DMS114 treated with DMSO at 0.1 percent for 48 hours (cell line): ENCODE measurements around the gene OSBPL1A.
A peak's percentile ranks its signal among the peaks of the same experiment; 100 is the strongest.

Source experiments
- DNase-seq: peaks from one replicate; lab custom pipeline; 2025; ENCODE audit not compliant: unreplicated experiment; lab: John Stamatoyannopoulos, UW

Gene OSBPL1A

DNA sequence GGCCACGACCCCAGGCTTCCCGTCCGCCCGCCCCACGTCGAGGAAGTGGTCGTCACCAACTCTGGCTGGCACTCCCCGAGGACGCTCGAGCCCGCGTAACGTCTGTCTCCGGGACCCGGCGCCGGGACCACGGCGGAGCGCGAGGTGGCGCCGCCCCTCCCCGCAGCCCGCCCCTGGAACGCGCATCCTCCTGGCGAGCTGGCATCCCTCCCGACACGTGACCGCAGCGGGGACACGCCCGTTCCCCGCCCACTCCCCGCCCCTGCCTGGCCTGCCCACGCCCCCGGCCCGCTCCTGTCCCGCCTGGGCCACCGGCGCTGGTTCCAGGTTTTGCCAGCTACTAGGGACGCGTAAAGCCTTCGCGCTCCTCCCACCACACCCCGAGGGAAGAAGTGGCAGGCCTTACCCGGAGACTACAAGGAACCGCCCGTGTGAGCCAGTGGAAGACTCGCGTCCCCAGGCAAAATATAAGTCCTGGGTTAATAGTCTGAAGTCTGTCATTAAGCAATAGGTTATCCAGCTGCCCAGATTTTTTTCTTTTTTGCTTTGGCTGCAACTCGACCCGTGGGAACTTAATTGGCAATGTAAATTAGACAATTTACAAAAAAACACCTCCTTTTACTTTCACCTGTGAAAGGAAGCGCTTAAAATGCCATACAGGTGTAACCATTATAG, at the start of gene OSBPL1A:
Gene OSBPL1A (minus strand): TSS at position 131 of the 675 bp plus-strand sequence. CDS start 20,291 bp downstream, outside the sequence.
- peak; percentile 74 for DNase-seq

- peak; percentile 11 for DNase-seq
These were observed 49.4 kb upstream of the OSBPL1A start for GRCh38 chr18:24446953-24447538.

DNA sequence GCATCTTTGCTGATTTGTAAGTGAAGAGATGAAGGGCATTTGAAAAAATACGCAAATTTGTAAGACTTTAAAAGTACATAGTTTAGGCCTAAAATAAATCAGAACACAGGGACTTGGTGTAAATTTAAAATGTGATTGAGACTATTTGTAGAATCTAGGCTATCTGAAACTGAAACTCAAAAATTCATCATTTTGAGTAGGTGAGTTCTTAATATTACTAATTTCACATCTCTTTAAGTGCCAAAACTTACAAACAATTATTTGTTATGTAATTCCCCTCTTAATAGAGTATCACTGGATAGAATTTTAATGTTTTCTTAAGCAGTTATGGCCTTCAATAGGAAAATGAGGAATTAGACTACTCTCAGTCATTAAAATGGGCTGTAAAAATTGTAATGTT, 48.8 kb upstream of the OSBPL1A start:
- DNase-seq: no peak

DNA sequence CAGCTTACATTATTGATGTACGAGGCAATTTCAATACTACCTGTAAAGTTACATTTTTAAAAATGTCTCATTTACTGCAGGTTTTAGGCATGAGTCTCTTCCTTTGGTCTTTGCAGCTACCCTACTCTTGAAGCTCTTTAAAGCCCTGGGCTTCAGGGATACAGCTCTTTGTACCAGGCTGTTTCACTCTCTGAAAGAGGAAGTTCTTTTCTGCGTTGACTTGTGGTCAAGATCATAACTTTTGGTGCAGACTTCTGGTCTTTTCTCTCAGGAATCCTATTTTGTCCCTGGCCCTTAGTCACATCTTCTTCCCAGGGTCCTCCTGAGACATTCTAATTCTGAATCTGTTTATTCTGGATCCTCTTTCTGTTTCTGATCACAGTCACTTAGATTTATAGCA, 46.2 kb upstream of the OSBPL1A start:
- DNase-seq: no peak

DNA sequence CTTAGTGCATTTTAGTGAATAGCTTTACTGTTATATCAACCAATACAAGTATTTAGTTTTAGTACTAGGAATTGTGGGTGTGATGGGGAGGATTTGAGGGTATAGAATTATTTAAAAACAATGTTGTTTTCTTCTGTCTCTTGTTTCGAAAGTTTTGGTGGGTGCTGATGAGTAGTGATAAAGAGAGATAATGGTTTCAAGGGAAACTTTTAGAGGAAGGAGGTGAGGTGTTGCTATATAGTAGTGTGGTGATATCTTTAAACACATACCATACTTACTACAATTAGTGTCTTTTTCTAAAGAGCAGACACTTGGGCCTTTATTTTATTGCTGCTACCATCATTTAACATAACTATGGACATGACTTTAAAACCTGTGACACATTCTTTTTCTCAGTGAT, 39.3 kb upstream of the OSBPL1A start:
- DNase-seq: no peak

DNA sequence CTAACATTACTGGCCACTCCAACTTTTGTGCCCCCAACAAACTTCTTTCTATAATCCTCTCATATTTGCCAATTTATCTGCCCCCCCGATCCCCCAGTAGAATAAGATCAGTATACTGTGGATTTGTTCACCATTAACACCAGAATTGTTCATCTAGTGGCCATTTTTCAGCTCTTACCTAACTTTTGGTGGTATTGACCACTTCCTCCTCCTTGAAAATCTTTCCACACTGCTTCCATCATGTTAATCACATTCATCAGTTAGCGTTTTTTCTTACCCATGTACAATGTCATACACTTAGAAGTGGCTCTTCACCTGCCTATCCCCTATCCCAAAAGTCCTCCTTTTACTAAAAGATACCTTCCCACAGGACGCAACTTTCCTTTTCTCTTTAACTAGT, 35.0 kb upstream of the OSBPL1A start:
- no peak for DNase-seq

DNA sequence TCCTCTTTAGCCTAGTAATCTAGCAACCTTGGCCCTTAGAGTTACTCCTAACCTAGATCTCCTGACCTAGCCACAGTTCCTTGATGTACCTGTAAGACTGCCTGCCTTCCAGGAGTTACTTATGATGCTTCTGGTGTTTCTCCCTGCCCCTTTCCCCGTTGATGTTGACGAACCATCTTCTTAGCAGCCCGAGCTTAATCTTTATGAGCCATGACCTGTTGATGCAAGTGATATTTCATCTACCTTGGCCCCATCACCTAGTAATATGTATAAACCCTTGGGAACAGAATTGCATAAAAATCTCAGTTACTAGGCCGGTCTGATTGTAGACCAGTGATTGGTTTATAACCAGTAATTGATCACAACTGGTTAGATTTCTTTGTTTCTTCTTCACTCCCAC, 31.6 kb upstream of the OSBPL1A start:
- no peak for DNase-seq

GRCh38 chr18:24428709-24429108, 31.1 kb upstream of the OSBPL1A start:
- no peak for DNase-seq

- peak; percentile 10 for DNase-seq
These were observed 29.9 kb upstream of the OSBPL1A start for GRCh38 chr18:24427484-24427883.

- DNase-seq: peak; percentile 59
These were observed 29.0 kb upstream of the OSBPL1A start, which contains the start of gene IMPACT for GRCh38 chr18:24426398-24427294. IMPACT (plus strand) TSS chr18:24426670; CDS start chr18:24426757, 87 bp downstream.

DNA sequence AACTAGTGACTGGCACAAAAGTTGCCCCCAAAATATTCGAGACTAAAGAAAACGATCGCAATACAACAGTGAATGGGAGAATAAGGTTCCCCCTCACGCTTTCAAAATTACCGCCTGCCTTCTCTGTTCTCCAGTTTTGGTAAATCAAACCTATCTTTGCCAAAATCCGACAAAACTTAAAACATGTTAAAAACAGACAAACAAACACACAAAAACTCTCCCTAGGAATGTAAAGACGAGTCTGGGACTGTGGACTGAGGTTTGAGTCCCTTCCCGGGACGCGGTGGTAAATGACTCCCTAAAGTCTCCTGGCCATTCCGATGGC, 28.4 kb upstream of the OSBPL1A start:
- DNase-seq: no peak

- no peak for DNase-seq
These were observed 24.2 kb upstream of the OSBPL1A start for GRCh38 chr18:24421831-24422230.

- DNase-seq: no peak
These were observed 22.9 kb upstream of the OSBPL1A start for GRCh38 chr18:24420551-24420950.

DNA sequence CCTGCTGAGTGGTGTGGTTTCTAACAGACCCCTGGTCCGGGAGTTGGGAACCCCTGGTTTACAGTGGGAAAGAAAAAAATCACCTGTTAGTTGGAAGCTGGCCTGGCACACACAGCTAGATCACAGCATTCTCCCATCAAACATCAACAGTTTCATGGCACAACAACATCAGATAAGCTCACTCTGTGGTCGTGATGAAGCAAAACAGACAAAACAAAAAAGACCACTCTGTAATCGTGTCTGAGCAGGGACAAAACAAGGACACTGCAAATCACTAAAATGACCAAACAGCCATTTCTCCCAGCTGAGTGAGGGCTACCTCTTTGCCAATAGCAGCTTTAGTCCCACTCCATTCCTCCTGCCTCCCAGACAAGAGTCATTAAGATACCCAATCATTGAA, 19.9 kb upstream of the OSBPL1A start:
- DNase-seq: no peak

GRCh38 chr18:24414349-24415003, 16.9 kb upstream of the OSBPL1A start:
- no peak for DNase-seq

DNA sequence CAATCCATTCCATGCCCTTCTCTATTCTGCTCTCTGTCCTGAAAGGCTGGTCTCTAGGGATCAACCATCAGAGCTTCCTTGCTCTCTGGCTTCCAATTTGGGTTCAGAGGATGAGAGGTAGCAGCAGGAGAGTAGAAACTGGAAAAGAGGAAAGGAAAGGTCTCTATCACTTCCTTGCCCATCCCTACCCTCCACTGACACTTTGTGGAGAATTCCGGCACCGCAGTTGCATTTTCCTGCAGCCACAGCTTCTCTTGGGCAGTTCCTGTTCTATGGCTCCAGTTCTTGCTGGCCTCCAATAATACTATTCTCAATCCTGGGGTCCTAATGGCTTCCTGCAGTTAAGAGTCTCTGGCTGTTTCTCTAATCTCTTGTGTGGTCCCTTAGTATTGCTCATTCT, 15.5 kb upstream of the OSBPL1A start:
- DNase-seq: no peak

DNA sequence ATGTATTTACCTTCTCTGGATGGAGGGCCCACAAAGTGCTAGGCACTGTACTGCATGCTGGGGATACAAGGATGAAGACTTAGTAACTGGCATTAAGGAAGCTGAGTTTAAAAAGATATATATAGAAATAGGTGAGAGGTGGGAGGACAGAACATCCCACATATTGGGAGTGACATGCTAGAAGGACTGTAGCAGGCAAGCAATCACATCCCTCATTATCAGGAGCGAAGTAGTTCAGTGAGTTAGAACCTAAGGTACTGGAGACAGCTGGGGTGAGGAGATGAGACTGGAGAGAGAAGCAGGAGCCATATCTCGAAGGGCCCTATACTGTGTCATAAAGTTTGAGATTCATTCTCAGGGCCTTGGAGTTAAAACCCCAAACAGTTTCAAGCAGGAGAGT, 10.9 kb upstream of the OSBPL1A start:
- no peak for DNase-seq

- no peak for DNase-seq
These were observed 7.0 kb upstream of the OSBPL1A start for GRCh38 chr18:24404591-24404990.

GRCh38 chr18:24403076-24403475, 5.5 kb upstream of the OSBPL1A start:
- no peak for DNase-seq

GRCh38 chr18:24402209-24402785, 4.7 kb upstream of the OSBPL1A start:
- DNase-seq: no peak

- DNase-seq: no peak
These were observed 3.0 kb upstream of the OSBPL1A start for GRCh38 chr18:24400587-24400986.
